Hypothalamus (tissue), 51 donors: ENCODE data around the gene REEP6.

Experiments used
- DNase-seq, 51 donors: peaks; one replicate each; lab custom pipeline; 2025; lab: John Stamatoyannopoulos, UW

REEP6 gene

DNA sequence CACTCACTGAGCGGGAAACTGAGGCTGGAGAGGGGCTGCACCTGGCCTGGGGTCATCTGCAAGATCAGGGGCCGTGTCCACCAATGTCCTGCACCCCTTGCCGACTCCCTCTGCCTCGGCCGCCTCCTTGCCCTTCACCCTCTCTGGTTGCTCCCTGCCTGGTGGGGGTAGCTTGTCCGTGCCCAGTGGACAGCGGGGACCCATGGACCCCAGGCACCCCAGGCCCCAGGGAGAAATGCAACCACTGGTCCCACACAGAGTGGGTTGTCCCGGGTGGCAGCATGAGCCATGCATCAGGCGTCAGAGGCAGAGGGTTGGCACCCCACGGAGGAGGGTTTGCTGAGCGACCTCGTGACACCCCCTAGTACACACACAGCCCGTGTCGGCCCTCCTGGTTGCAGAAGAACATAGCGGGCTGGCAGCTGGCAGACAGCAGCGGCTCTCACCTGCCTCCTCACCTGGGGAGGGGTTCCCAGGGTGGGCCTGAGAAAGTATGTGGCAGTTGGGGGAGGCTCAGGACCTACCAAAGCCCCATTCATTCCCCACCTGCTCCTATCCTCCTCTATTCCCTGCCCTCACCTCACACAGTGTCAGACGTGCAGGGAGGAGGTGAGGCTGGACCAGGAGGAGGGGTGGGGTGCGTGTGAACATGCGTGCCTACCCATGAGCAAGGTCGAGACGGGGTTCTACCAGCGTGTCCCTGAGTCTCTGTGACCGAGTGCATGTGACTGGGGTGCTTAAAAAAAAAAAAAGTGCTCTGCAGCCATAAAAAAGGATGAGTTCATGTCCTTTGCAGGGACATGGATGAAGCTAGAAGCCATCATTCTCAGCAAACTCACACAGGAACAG is 13.2 kb downstream of the REEP6 start:
- no peak for DNase-seq

DNA sequence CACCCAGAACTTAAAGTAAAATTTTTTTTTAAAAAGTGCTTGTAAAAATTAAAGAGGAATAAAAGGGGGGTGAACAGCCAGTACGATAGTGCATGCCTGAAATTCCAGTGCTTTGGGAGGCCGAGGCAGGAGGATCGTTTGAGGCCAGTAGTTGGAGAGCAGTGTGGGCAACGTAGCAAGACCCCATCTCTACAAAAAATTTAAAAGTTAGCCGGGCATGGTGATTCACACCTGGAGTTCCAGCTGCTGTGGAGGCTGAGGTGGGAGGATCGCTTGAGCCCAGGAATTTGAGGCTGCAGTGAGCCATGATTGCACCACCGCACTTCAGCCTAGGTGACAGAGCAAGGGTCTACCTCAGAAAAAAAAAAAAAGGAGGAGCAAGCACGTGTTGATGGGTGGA is 14.0 kb downstream of the REEP6 start:
- no peak for DNase-seq

DNA sequence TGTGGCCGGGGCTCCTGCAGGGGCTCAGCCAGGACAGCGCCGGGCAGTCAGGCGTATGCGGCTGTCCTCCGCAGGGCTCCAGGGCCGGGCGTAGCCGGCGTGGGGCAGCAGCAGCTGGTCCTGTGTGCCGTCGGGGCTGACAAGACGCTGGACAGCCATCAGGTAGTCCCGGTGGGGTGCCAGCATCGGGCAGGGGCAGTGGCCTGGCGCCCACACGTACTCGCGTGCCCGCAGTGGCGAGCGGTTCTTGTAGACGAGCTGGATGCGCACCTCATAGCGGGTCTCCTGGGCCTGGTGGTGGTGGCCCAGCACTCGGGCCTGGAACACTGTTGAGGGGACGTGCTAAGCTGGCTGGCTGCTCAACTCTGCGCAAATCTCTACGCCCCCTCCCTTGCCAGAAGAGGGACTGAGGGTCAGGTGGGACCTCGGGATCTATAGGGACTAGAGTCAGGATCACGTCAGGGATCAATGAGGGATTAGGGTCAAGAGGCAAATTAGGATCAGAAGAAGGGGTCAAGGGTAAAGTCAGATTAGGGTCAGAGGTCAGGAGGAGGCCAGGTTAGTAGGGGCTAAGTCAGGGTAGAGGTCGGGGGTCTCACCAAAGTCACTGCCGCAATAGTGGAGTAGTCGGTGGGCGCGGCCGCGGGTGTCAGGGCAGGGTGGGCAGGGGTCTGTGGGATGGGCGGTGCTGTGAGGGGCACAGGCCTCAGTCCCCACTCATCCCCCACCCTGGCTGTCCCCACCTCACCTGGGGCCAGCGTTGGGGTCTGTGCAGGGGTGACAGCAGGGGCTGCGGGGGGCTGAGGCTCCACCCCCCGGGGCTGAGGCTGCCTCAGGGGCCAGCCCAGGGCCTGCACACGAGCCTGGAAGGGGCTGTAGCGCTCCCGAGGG is 15.3 kb downstream of the REEP6 start:
- no peak for DNase-seq

DNA sequence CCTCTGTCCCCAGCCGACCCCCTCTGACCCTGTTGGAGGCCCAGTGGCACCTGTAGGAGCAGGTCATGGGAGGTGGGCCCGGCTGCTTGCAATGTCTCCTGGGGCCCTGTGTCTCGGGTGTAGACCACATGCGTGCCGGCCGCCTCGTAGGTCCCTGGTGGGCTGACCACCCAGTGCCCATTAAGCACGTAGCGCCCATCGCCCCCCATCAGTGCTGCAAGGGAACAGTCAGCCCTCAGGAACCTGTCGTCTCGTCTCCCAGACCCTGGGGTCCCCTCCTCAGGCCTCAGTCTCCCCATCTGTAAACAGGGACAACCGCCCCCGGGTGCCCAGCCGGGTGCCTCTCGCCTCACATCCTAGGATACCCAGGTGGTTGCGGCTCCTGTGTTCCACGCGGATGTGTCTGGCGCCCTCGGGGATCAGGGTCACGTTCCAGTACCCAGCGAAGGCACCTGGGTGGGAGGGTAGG is 16.2 kb downstream of the REEP6 start:
- DNase-seq = peak in 1 of 51 donors; percentile 37

DNA sequence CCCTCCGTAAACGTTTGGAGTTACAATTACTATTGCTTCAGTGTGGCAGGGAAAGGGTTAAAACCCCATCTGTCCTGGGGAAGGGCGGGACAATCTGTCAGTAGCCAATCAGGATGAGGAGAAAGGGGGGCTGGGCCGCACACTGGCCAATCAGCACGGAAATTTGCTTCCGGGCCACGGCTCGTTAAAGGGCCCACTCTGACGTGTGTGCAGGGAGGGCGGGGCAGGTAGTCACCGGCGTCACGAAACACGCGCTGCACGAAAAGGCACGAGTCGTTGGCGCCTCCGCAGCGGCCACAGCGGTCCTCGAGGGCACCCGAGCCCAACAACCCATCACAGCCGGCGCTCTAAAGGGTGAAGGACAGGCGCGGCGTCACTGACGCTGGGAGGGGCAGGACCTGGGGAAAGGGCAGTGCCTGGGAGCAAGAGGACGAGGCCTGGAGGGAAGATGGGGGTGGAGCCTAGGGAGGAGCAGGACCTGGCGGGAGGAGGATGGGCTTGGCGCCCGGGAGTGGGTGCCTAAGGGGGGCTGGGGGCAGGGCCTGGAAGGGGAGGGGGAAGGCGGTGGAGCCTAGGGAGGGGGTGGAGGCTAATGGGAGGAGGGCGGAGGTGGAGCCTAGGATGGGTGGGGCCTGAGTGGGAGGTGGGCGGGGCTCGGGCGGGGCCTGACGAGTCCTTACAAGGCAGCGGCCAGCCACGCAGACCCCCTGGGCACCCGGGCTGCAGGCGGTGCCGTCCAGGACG is 17.0 kb downstream of the REEP6 start:
- DNase-seq = peak; percentile 53 to 96 (median 89)

DNA sequence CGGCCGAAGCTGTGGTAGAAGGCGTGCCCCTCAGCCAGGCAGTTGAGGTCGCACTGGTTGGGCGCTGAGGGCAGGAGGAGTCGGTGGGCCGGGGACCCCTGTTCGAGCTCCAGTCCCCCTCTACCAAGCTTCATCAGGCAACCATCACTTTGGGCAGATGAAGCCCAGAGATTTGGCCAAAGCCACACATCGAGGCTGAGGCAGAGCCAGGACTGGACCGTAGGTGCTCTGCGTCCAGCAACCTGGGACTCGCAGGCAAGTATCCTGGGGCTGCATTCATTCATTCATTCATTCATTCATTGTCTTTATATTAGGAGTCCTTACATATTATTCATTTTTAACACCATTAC is 17.5 kb downstream of the REEP6 start:
- DNase-seq = no peak

DNA sequence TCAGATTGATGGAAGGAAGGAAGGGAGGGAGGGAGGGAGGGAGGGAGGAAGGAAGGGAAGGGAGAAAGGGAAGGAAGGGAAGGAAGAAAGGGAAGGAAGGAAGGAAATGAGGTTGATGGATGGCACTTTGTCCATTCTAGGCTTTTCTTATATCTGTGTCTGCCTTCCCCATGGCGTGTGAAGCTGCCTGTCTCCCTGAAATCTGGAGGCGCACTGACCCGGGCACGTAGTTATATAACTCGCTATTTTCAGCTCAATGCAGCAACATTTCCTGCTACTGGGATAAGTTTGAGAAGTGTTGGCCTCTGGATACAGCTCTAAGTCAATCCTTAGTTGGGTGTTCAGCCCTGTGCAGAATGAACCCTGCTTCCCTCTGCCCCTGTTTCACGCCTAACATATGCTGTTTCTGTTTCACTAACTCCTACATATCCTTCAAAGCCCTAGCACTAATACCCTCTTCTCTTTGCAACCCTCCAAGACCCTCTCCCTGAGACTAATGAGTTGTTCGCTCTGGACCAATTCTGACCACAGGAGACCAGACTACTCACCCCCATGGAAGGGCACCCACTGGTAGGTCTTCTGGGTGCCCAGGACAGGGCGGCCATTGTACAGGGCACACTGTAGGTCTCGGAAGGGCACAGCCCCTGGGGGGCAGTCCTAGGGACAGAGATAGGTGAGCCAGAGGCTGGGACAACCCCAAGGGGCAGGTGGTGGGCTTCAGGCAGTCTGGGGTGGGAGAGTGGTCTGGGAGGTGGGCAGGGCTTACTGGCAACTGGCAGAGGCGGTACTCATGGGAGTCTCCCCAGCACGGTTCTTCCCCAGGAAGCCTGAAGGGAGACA is 18.8 kb downstream of the REEP6 start:
- no peak for DNase-seq

DNA sequence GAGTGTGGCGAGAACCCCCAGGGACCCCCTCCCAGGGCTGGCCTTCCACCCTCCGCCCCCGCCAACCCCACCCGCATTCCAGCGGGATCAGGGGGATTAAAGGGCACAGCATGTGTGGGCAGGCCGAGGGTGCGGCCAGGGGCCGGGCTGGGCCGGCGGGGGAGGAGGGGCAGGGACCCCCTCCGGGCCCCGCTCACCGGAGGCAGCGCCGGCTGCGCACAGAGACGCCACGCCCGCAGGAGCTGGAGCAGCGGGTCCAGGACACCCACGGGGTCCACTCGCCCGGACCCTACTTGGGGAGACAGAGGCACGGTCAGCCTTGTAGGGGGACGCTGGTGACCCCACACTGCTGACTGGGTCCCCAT is 19.4 kb downstream of the REEP6 start:
- DNase-seq = no peak

DNA sequence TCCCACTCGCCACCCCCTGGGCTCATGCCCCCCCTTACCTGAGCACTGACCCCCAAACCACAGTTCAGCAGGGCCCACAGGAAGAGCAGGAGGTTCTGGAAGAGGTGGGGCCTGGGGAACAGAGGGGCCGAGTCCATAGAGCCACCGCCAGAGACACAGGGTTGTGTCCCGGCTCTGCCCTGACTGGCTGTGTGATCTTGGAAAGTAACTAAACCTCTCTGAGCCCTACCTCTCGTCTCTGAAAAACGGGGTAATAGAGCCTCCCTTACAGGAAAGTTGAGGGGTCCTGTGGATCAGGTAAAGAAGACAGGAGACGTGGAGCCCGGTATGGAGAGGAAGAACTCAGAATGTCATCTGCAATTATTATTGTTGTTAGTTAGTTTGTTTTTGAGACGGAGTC is 19.8 kb downstream of the REEP6 start:
- DNase-seq = no peak

DNA sequence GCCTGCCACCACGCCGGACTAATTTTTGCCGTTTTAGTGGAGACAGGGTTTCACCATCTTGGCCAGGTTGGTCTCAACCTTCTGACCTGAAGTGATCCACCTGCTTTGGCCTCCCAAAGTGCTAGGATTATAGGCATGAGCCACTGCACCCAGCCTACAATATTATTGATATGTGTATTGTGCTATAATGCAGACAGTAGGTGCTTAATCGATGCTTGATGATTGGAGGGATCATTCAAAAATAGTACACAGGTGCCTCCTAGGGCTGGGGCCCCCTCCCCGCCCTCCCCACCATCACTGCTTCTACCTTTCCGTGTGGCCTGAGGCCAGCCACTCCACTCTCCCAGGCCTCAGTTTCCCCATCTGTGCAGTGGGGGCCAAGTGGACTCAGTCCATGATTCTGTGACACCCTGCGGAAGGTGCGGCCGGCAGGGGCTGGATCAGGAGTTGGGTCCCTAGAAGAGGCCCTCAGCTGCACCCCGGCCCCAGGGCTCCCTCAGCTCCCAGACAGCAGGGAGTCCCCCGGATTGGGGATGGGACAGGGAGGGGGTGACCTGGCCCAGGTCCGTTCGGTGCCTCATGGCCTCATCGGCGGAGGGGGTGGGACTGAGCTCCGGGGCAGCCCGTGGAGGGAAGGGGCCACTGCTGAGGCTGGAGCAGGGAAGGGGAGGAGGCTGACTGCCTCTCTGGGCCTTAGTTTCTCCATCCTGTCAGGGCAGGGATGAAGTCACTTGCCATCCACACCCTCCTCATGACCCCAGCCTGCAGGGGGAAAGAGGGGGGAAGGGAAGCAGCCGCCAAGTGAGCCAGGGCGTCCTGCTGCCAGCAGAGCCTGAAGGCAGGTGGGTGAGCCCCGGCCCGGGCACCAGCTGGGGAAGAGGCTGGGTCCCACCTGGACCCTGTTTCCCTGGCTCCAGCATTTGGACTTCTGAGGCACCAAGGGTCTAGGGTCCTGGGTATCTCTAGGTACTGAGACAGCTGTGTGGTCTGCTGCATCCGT is 20.6 kb downstream of the REEP6 start:
- no peak for DNase-seq

DNA sequence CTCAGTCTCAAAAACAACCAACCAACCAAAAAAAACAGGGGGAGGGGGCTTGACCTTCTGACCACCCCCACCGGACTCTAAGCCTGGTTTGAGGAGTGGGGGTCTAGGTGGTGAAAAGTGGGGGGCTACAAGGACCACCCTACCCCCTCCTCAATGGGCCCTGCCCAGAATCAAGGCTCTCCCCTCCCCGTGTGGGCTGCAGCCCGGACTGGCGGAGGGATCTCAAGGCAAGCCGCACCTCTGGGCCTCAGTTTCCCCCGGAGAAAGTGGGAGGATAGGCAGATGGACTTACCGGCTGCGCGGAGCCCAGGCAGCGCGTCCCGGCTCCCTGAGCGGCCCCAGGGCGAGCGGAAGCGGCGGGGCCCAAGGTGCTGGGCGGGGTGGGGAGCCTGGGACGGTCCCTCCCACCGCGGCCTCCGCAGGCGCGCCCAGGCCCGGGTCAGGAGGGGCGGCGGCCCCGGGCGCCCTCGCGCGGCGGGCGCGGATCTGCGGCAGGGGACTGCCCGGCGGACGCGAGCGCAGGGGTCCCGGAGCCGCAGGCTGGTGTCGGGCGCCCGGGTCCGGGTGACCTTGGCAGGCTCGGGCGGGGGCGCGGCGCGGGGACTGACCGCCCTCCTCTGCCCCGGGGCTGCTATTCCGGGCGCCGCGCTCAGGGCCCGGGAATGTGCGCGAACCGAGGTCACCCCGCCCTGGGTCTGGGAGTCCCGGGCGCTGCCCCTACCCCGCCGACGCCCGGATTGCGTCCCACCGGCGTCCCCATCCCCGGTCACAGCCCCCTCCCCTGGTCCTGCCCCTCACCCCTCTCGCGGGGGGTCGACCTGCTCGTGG is 21.9 kb downstream of the REEP6 start, which contains the start of gene ADAMTSL5:
ADAMTSL5 (minus strand) TSS at position 349 of the 828 bp plus-strand sequence. CDS start 2,076 bp downstream, outside the sequence.
- peak in 1 of 51 donors; percentile 13 for DNase-seq

DNA sequence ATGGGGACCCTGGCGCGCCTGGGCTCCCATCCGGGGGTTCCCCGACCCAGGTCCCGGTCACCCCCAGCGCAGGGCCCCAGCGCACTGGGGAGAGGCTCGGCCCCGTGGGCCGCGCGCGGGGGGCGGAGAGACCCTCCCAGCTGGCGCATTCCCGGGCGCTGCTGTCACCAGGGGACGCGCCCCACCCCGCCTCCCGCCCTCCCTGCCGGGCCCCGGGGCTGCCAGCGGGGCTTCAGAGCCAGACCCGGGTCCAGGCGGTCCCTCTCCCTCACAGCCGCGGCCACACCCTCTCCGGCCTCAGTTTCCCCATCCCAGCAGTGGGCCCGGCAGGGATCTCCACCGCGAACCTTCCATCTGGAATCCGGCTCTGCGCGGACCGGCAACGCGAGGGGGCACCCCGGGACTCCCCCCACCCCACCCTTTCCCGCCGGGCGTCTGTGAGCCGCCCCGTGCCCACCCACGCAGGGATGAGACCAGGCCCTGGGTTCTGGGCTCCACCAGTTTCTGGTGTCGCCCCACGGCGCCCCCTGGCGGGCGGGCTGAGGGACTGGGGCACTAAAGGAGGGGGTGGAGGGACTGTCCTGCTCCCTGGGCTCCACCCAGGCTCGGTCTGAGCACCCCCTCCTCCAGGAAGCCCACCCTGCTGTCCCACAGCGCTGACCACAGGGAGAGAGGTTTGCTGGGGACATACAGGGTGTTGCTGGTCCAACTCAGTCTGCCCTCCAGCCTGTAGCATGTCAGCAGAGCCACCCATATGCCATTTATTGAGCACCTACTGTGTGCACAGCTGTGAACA is 22.7 kb downstream of the REEP6 start:
- DNase-seq = peak in 1 of 51 donors; percentile 6

DNA sequence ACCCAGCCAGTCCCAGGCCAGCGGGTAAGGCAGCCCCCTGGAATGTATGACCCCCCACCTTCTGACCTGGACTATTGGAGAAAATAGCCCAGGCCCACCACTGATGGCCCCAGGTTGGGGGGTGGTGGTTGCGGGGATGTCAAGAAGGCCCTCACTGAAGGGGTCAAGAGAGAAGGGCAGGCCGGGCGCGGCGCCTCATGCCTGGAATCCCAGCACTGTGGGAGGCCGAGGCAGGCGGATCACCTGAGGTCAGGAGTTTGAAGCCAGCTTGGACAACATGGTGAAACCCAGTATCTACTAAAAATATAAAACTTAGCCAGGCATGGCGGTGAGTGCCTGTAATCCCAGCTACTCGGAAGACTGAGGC is 23.3 kb downstream of the REEP6 start:
- no peak for DNase-seq

DNA sequence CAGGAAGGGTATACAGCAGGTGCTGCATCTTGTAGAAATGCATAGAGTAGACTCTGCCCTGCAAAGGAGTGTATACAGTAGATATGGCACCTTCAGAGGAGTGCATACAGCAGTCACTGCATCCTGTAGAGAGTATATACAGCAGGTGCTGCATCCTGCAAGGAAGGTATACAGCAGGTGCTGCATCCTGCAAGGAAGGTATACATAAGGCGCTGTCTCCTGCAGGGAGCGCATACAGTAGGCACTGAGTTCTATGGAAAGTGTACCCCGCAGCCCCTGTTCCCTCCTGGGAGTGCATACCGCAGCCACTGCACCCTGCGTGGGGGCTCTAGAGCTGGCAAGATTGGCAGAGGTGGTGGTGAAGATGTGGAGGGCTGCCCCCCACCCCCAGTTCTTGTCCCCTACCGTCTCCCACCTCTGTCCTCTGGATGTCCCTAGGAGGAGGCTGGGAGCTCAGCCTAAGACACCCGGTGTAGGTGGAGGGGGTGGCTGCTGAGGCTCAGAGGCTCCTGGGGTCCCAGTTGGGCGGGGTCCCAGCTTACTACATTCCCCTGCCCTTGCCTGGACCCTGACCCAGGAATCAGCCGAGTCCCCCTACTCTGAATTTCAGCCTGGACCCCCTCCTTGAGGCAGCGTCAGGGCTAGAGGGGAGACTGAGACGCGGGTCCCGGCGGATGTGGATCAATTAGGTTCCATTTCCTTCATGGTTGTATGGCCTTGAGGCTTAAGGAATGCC is 24.2 kb downstream of the REEP6 start:
- no peak for DNase-seq

DNA sequence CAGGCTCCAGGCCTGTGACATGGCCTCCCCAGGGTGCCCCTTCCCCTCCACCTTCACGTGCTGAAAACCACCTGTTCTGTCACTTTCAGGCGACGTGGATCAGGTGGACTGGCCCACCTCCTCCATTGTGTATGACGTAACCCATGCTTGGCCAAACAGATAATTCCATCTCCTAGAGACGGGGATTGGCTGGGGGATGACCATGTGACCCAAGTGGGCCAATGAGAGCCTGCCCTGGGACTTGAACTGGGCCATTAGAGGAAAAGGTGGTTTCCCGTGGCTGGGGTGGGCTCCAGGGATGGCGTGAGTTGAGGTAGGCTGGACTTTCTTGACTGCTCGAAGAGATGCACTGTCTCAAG is 25.4 kb downstream of the REEP6 start:
- DNase-seq = no peak

DNA sequence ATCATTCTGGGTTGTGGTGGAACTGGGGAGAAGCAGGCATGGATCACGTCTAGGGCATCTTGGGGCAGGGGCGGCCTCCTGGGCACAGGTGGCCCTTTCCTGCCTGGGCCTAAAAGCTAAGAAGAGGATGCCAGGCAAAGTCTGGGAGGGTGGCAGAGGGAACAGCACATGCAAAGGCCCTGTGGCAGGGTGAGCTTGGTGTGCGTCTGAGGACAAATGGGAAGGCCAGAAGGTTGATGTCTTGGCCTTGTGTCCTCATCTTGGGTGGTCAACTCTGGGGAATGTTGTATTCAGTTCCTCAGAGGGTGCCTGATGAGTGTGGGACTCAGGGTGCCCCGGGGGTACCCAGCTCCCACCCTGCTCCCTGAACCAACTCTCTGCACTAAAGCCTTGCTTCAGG is 27.5 kb downstream of the REEP6 start:
- no peak for DNase-seq
